DLD1 (cell line): ENCODE data around the gene AKAP13.

Experiments
- in situ Hi-C: cut with HindIII; loops from 2 replicates; pipeline ENCODE4 v1.10.0; 2017; ENCODE audit warnings: low sequenced_read_pairs

AKAP13 gene

GRCh38 chr15:85495096-85495495, 114.7 kb downstream of the AKAP13 start:
- in situ Hi-C loops: no loop called here

GRCh38 chr15:85495544-85495943, 115.1 kb downstream of the AKAP13 start:
- in situ Hi-C loops: no loop called here

- in situ Hi-C loops: no loop called here
Observed at GRCh38 chr15:85496151-85496550, 115.7 kb downstream of the AKAP13 start.

- in situ Hi-C loops: no loop called here
Observed at GRCh38 chr15:85496551-85497171, 116.3 kb downstream of the AKAP13 start.

GRCh38 chr15:85497172-85497569, 116.8 kb downstream of the AKAP13 start:
- in situ Hi-C loops: no loop called here

- in situ Hi-C loops: no loop called here
Observed at GRCh38 chr15:85498471-85498870, 118.1 kb downstream of the AKAP13 start.

- in situ Hi-C loops: no loop called here
Observed at GRCh38 chr15:85499371-85499887, 119.0 kb downstream of the AKAP13 start.

GRCh38 chr15:85500060-85500708, 119.8 kb downstream of the AKAP13 start:
- in situ Hi-C loops: no loop called here

- in situ Hi-C loops: no loop called here
Observed at GRCh38 chr15:85500729-85501128, 120.3 kb downstream of the AKAP13 start.

GRCh38 chr15:85501574-85501973, 121.2 kb downstream of the AKAP13 start:
- in situ Hi-C loops: no loop called here

- in situ Hi-C loops: no loop called here
Observed at GRCh38 chr15:85503151-85503799, 122.9 kb downstream of the AKAP13 start.

GRCh38 chr15:85504749-85505676, 124.6 kb downstream of the AKAP13 start:
- in situ Hi-C loops: no loop called here

- in situ Hi-C loops: no loop called here
Observed at GRCh38 chr15:85507114-85507513, 126.7 kb downstream of the AKAP13 start.

GRCh38 chr15:85509973-85510372, 129.6 kb downstream of the AKAP13 start:
- in situ Hi-C loops: no loop called here

GRCh38 chr15:85514413-85514812, 134.0 kb downstream of the AKAP13 start:
- in situ Hi-C loops: no loop called here

- in situ Hi-C loops: no loop called here
Observed at GRCh38 chr15:85515212-85515611, 134.8 kb downstream of the AKAP13 start.

GRCh38 chr15:85517086-85517485, 136.7 kb downstream of the AKAP13 start:
- in situ Hi-C loops: no loop called here

- in situ Hi-C loops: no loop called here
Observed at GRCh38 chr15:85518979-85519761, 138.8 kb downstream of the AKAP13 start.

GRCh38 chr15:85520650-85521049, 140.2 kb downstream of the AKAP13 start:
- in situ Hi-C loops: no loop called here

GRCh38 chr15:85523530-85523929, 143.1 kb downstream of the AKAP13 start:
- in situ Hi-C loops: no loop called here
